ENCODE measurements around the gene AP1M1.
A peak's percentile ranks its signal among the peaks of the same experiment; 100 is the strongest.

Gene AP1M1

GRCh38 chr19:16233836-16234551, 36.3 kb downstream of the AP1M1 start:
- no peak for DNase-seq

GRCh38 chr19:16234552-16235445, 37.1 kb downstream of the AP1M1 start:
- DNase-seq = no peak

- DNase-seq = no peak
Measured at GRCh38 chr19:16235811-16236652, 38.3 kb downstream of the AP1M1 start.

- DNase-seq = no peak
Measured at GRCh38 chr19:16244091-16244490, 46.4 kb downstream of the AP1M1 start.

- peak; percentile 89 for DNase-seq
Measured at GRCh38 chr19:16247353-16248182, 49.9 kb downstream of the AP1M1 start.

- DNase-seq = no peak
Measured at GRCh38 chr19:16248380-16249023, 50.8 kb downstream of the AP1M1 start.

- no peak for DNase-seq
Measured at GRCh38 chr19:16249826-16250404, 52.2 kb downstream of the AP1M1 start.

- DNase-seq = no peak
Measured at GRCh38 chr19:16252459-16253205, 54.9 kb downstream of the AP1M1 start.

GRCh38 chr19:16254851-16255408, 57.2 kb downstream of the AP1M1 start:
- DNase-seq = no peak

GRCh38 chr19:16257509-16258002, 59.8 kb downstream of the AP1M1 start:
- no peak for DNase-seq

GRCh38 chr19:16258440-16258903, 60.8 kb downstream of the AP1M1 start:
- DNase-seq = peak; percentile 53

GRCh38 chr19:16259385-16260159, 61.9 kb downstream of the AP1M1 start:
- no peak for DNase-seq

GRCh38 chr19:16260160-16260811, 62.6 kb downstream of the AP1M1 start:
- DNase-seq = no peak

GRCh38 chr19:16260812-16261161, 63.1 kb downstream of the AP1M1 start:
- no peak for DNase-seq

- no peak for DNase-seq
Measured at GRCh38 chr19:16261584-16262368, 64.1 kb downstream of the AP1M1 start.

GRCh38 chr19:16262618-16263017, 64.9 kb downstream of the AP1M1 start:
- DNase-seq = no peak

- DNase-seq = no peak
Measured at GRCh38 chr19:16263141-16263761, 65.5 kb downstream of the AP1M1 start.

Data from right hindlimb (tissue), 1 donor.